ENCODE results near the gene SLC13A2.
"Not testable (repeated sequence)": the region's sequence is repeated elsewhere in the genome, so short reads cannot be mapped to it uniquely, and the experiment has no call there.

SLC13A2 gene

GRCh38 chr17:28434326-28434725 lies 39.1 kb upstream of the SLC13A2 start:
- not testable (repeated sequence) for H4K8ac ChIP-seq (ENCODE audit: low read depth, low read length); H3K4me1 ChIP-seq (ENCODE audit: control insufficient read depth, low read depth, low read length); H3K79me1 ChIP-seq (ENCODE audit: low read length); H2BK5ac ChIP-seq (ENCODE audit: low read length); H2BK15ac ChIP-seq (replicated peaks; ENCODE audit: low read depth); H2AK5ac ChIP-seq (ENCODE audit: low read length); H3K9ac ChIP-seq (ENCODE audit: low read length); H3K79me2 ChIP-seq (ENCODE audit: control insufficient read depth, insufficient read depth, low read length); H3K56ac ChIP-seq (ENCODE audit: low read length); H3K4me2 ChIP-seq (ENCODE audit: low read length); H2BK120ac ChIP-seq (ENCODE audit: low read depth, low read length); H3K23ac ChIP-seq (ENCODE audit: low read length); DNase-seq; H3K4ac ChIP-seq (ENCODE audit: low read depth, low read length); H3K27ac ChIP-seq (ENCODE audit: low read depth, low read length); H3K27me3 ChIP-seq (ENCODE audit: insufficient read depth, low read length, poor library complexity); H3K18ac ChIP-seq (ENCODE audit: low read length); H3K4me3 ChIP-seq (ENCODE audit: low read length); H3K36me3 ChIP-seq (ENCODE audit: control insufficient read depth, insufficient read depth, low read length); H4K5ac ChIP-seq (ENCODE audit: low read length)
- WGBS (ENCODE audit: extremely low coverage, insufficient coverage, low lambda C conversion rate): no CpG with 5 or more reads among the region's 8 CpGs

GRCh38 chr17:28443901-28444638 lies 29.4 kb upstream of the SLC13A2 start:
- no peak overlapping the region for H3K18ac ChIP-seq (ENCODE audit: low read length)
- H2BK15ac ChIP-seq (replicated peaks; ENCODE audit: low read depth): no peak overlapping the region
- H2AK5ac ChIP-seq (ENCODE audit: low read length): no peak overlapping the region
- no peaks in the 10 kb centered on the region for H3K27me3 ChIP-seq (ENCODE audit: insufficient read depth, low read length, poor library complexity)
- no peaks in the 10 kb centered on the region for H3K4me1 ChIP-seq (ENCODE audit: control insufficient read depth, low read depth, low read length)
- H2BK5ac ChIP-seq (ENCODE audit: low read length): no peak overlapping the region
- H3K36me3 ChIP-seq (ENCODE audit: control insufficient read depth, insufficient read depth, low read length): no peaks in the 10 kb centered on the region
- H3K79me1 ChIP-seq (ENCODE audit: low read length): no peaks in the 10 kb centered on the region
- H3K27ac ChIP-seq (ENCODE audit: low read depth, low read length): no peak overlapping the region
- H3K23ac ChIP-seq (ENCODE audit: low read length): no peak overlapping the region
- H3K9ac ChIP-seq (ENCODE audit: low read length): no peak overlapping the region
- H3K4me2 ChIP-seq (ENCODE audit: low read length): no peak overlapping the region
- H3K56ac ChIP-seq (ENCODE audit: low read length): no peak overlapping the region
- H3K4ac ChIP-seq (ENCODE audit: low read depth, low read length): no peak overlapping the region
- H3K79me2 ChIP-seq (ENCODE audit: control insufficient read depth, insufficient read depth, low read length): no peaks in the 10 kb centered on the region
- H4K5ac ChIP-seq (ENCODE audit: low read length): no peak overlapping the region
- no peak overlapping the region for H3K4me3 ChIP-seq (ENCODE audit: low read length)
- H2BK120ac ChIP-seq (ENCODE audit: low read depth, low read length): no peak overlapping the region
- no peak for DNase-seq
- H4K8ac ChIP-seq (ENCODE audit: low read depth, low read length): no peak overlapping the region
- no CpG with 5 or more reads among the region's 9 CpGs for WGBS (ENCODE audit: extremely low coverage, insufficient coverage, low lambda C conversion rate)

- Histone ChIP-seq H3K4ac (ENCODE audit: low read depth, low read length) (no peak overlapping the region), H2BK15ac (replicated peaks; ENCODE audit: low read depth) (no peak overlapping the region), H4K8ac (ENCODE audit: low read depth, low read length) (no peak overlapping the region), H3K56ac (ENCODE audit: low read length) (no peak overlapping the region), H3K23ac (ENCODE audit: low read length) (no peak overlapping the region), H3K79me2 (ENCODE audit: control insufficient read depth, insufficient read depth, low read length) (no peaks in the 10 kb centered on the region), H3K79me1 (ENCODE audit: low read length) (no peaks in the 10 kb centered on the region), H3K4me1 (ENCODE audit: control insufficient read depth, low read depth, low read length) (no peaks in the 10 kb centered on the region), H2AK5ac (ENCODE audit: low read length) (no peak overlapping the region), H4K5ac (ENCODE audit: low read length) (no peak overlapping the region), H3K4me2 (ENCODE audit: low read length) (no peak overlapping the region), H3K4me3 (ENCODE audit: low read length) (no peak overlapping the region), H3K27me3 (ENCODE audit: insufficient read depth, low read length, poor library complexity) (no peaks in the 10 kb centered on the region), H3K9ac (ENCODE audit: low read length) (no peak overlapping the region), H3K18ac (ENCODE audit: low read length) (no peak overlapping the region), H2BK5ac (ENCODE audit: low read length) (no peak overlapping the region), H3K36me3 (ENCODE audit: control insufficient read depth, insufficient read depth, low read length) (no peaks in the 10 kb centered on the region), H2BK120ac (ENCODE audit: low read depth, low read length) (no peak overlapping the region), H3K27ac (ENCODE audit: low read depth, low read length) (no peak overlapping the region)
- no peak for DNase-seq
- WGBS (ENCODE audit: extremely low coverage, insufficient coverage, low lambda C conversion rate): 100% methylated on average over 1 of the region's 8 CpGs
Observed at GRCh38 chr17:28446716-28447395, 26.6 kb upstream of the SLC13A2 start.

GRCh38 chr17:28447396-28447760 lies 26.1 kb upstream of the SLC13A2 start:
- Histone ChIP-seq H4K5ac (ENCODE audit: low read length) (no peak overlapping the region), H3K56ac (ENCODE audit: low read length) (no peak overlapping the region), H3K27me3 (ENCODE audit: insufficient read depth, low read length, poor library complexity) (no peaks in the 10 kb centered on the region), H3K27ac (ENCODE audit: low read depth, low read length) (no peak overlapping the region), H3K9ac (ENCODE audit: low read length) (no peak overlapping the region), H3K4ac (ENCODE audit: low read depth, low read length) (no peak overlapping the region), H2BK5ac (ENCODE audit: low read length) (no peak overlapping the region), H3K4me2 (ENCODE audit: low read length) (no peak overlapping the region), H2AK5ac (ENCODE audit: low read length) (no peak overlapping the region), H2BK120ac (ENCODE audit: low read depth, low read length) (no peak overlapping the region), H3K4me3 (ENCODE audit: low read length) (no peak overlapping the region), H3K36me3 (ENCODE audit: control insufficient read depth, insufficient read depth, low read length) (no peaks in the 10 kb centered on the region), H3K79me1 (ENCODE audit: low read length) (no peaks in the 10 kb centered on the region), H3K4me1 (ENCODE audit: control insufficient read depth, low read depth, low read length) (no peaks in the 10 kb centered on the region), H3K23ac (ENCODE audit: low read length) (no peak overlapping the region), H3K18ac (ENCODE audit: low read length) (no peak overlapping the region), H2BK15ac (replicated peaks; ENCODE audit: low read depth) (no peak overlapping the region), H3K79me2 (ENCODE audit: control insufficient read depth, insufficient read depth, low read length) (no peaks in the 10 kb centered on the region), H4K8ac (ENCODE audit: low read depth, low read length) (no peak overlapping the region)
- no peak for DNase-seq
- WGBS (ENCODE audit: extremely low coverage, insufficient coverage, low lambda C conversion rate): no CpG with 5 or more reads among the region's 5 CpGs

- no peak overlapping the region for H2BK5ac ChIP-seq (ENCODE audit: low read length)
- H3K23ac ChIP-seq (ENCODE audit: low read length): no peak overlapping the region
- no peak overlapping the region for H3K56ac ChIP-seq (ENCODE audit: low read length)
- no peak overlapping the region for H3K27ac ChIP-seq (ENCODE audit: low read depth, low read length)
- no peak overlapping the region for H4K8ac ChIP-seq (ENCODE audit: low read depth, low read length)
- H3K18ac ChIP-seq (ENCODE audit: low read length): no peak overlapping the region
- DNase-seq: no peak
- no peaks in the 10 kb centered on the region for H3K27me3 ChIP-seq (ENCODE audit: insufficient read depth, low read length, poor library complexity)
- no peak overlapping the region for H3K9ac ChIP-seq (ENCODE audit: low read length)
- H3K4me1 ChIP-seq (ENCODE audit: control insufficient read depth, low read depth, low read length): no peaks in the 10 kb centered on the region
- H3K36me3 ChIP-seq (ENCODE audit: control insufficient read depth, insufficient read depth, low read length): no peaks in the 10 kb centered on the region
- H3K4ac ChIP-seq (ENCODE audit: low read depth, low read length): no peak overlapping the region
- no peak overlapping the region for H2BK15ac ChIP-seq (replicated peaks; ENCODE audit: low read depth)
- H3K4me2 ChIP-seq (ENCODE audit: low read length): no peak overlapping the region
- no peak overlapping the region for H2AK5ac ChIP-seq (ENCODE audit: low read length)
- WGBS (ENCODE audit: extremely low coverage, insufficient coverage, low lambda C conversion rate): no CpG with 5 or more reads among the region's 1 CpG
- no peak overlapping the region for H2BK120ac ChIP-seq (ENCODE audit: low read depth, low read length)
- no peaks in the 10 kb centered on the region for H3K79me1 ChIP-seq (ENCODE audit: low read length)
- H4K5ac ChIP-seq (ENCODE audit: low read length): no peak overlapping the region
- H3K4me3 ChIP-seq (ENCODE audit: low read length): no peak overlapping the region
- H3K79me2 ChIP-seq (ENCODE audit: control insufficient read depth, insufficient read depth, low read length): no peaks in the 10 kb centered on the region
Observed at GRCh38 chr17:28449859-28450258, 23.6 kb upstream of the SLC13A2 start.

All from mesendoderm (in vitro differentiated cells).